ENCODE measurements around the gene FANCF. TPM values are rescaled to one million over a fixed set of nuclear protein-coding genes. Genes with fewer than 3 reads are reported as not detected.

FANCF gene
- total and polyA plus RNA-seq, 8 donors: 8.7 to 15.1 (median 13.8) TPM

DNA sequence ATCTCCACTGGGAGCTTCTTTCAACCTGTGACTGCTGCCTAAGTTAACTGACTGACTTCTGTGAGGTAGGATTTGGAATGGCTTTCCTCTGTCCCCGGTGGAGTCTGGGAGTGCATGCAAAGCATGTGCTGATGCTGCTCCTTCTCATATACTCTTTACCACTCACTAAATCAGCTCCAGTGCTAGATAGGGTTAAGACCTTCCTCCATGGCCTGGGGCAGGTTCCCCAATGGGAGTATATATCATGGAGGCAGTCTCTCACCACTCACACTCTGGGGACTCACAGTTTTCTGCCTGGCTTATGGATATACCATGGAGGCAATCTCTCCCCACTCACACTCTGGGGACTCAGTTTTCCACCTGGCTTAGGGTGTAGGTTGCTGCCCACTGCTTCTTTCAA is 10.1 kb upstream of the FANCF start:
- Histone ChIP-seq H3K4me3 (no peak overlapping the region), H3K27me3 (no peaks in the 10 kb centered on the region), H3K9me3 (no peaks in the 10 kb centered on the region), H3K36me3 (no peaks in the 10 kb centered on the region), H3K4me1 (no peaks in the 10 kb centered on the region), H3K27ac (no peak overlapping the region)
- TF ChIP-seq, protein P1, sequence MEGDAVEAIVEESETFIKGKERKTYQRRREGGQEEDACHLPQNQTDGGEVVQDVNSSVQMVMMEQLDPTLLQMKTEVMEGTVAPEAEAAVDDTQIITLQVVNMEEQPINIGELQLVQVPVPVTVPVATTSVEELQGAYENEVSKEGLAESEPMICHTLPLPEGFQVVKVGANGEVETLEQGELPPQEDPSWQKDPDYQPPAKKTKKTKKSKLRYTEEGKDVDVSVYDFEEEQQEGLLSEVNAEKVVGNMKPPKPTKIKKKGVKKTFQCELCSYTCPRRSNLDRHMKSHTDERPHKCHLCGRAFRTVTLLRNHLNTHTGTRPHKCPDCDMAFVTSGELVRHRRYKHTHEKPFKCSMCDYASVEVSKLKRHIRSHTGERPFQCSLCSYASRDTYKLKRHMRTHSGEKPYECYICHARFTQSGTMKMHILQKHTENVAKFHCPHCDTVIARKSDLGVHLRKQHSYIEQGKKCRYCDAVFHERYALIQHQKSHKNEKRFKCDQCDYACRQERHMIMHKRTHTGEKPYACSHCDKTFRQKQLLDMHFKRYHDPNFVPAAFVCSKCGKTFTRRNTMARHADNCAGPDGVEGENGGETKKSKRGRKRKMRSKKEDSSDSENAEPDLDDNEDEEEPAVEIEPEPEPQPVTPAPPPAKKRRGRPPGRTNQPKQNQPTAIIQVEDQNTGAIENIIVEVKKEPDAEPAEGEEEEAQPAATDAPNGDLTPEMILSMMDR (IDR thresholded peaks at IDR 0.05): no peak
- intact Hi-C loops (cut with DNase I): no loop called here
- DNase-seq: no peak
- ATAC-seq: no peak

DNA sequence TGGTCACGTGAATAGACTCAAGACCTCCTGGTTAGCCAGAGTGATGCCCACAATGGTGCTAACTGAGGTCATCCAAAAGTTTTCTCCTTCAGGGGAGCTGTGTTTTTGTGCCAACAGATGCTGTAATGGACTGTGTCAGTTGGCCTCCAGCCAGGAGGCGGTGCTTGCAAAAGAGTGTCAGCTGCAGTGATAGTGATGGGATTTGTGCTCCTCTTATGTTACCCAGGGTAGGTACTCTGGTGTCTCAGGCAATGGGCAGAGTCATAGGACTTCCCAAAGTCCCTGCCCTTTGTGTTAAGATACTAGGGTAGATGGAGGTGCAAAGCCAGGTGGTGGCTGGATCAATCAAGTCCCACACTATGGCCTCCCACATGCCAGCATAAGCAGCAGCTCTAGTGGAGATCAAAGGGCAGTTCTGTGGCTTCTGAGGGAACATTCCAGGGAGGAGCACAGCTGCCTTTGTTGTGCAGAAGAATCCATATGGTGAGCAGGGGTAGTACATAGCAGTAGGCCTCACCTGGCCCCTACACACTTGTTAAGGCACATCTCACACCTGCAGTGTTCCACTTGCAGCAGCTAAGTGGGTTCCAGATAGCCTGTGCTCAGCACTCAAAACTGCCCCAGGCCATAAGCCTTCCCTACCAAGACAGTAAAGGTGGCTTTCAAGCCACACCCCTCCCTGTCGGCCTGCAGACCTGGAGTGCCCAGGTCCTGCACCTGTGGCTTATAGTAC is 9.4 kb upstream of the FANCF start:
- H3K27ac ChIP-seq: no peak overlapping the region
- TF ChIP-seq, protein P1 (IDR thresholded peaks at IDR 0.05): no peak
- no peaks in the 10 kb centered on the region for H3K36me3 ChIP-seq
- no peak for ATAC-seq
- no peaks in the 10 kb centered on the region for H3K27me3 ChIP-seq
- no peaks in the 10 kb centered on the region for H3K9me3 ChIP-seq
- no peak overlapping the region for H3K4me3 ChIP-seq
- DNase-seq: peak in 1 of 4 donors; percentile 7
- no peaks in the 10 kb centered on the region for H3K4me1 ChIP-seq
- intact Hi-C loops (cut with DNase I): no loop called here

DNA sequence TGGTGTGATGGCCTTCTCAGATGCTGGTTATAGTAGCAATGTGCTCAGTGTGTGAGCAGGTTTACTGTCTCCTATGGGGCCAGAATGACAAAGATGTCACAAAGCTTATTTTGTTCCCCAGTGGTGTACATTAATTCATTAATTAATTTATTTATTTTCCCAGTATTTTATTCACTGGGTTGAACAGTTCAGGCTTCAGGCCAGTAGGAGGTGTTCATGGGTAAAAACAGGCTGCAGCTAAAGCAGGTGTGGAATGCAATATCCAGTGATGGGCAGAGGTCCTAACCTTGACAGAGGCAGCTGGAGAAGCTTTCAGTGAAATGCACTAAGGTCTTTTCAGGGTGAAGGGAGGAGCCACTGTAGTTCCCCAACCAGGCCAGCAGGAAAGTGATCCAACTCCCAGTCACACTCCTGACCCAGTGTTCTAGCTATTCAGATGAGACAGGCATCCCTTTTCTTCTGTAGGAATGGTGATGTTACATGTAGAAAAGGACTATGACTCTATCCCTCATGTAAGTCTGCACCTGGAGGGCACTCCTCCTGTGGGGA is 7.8 kb upstream of the FANCF start:
- ATAC-seq (no peak), DNase-seq (no peak)
- H3K36me3 ChIP-seq: no peaks in the 10 kb centered on the region
- H3K27me3 ChIP-seq: no peaks in the 10 kb centered on the region
- TF ChIP-seq, protein P1 (IDR thresholded peaks at IDR 0.05): no peak
- H3K9me3 ChIP-seq: no peaks in the 10 kb centered on the region
- no peak overlapping the region for H3K4me3 ChIP-seq
- H3K4me1 ChIP-seq: no peaks in the 10 kb centered on the region
- no peak overlapping the region for H3K27ac ChIP-seq
- intact Hi-C loops (cut with DNase I): no loop called here

DNA sequence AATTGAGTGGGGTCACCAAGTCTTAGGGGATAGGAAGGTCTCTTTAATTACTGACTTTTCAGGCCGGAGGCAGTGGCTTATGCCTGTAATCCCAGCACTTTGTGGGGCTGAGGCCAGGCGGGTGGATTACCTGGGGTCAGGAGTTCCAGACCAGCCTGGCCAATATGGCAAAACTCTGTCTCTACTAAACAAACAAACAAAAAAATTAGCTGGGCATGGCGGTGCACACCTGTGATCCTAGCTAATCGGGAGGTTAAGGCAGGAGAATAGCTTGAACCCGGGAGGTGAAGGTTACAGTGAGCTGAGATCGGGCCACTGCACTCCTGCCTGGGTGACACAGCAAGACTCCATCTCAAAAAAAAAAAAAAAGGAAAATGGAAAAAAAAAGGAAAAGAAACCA is 1.8 kb upstream of the FANCF start:
- Histone ChIP-seq H3K36me3 (no peaks in the 10 kb centered on the region), H3K4me1 (peaks cover 6 to 15% of the 10 kb centered on the region in 2 donors), H3K27me3 (no peaks in the 10 kb centered on the region), H3K9me3 (no peaks in the 10 kb centered on the region), H3K27ac (no peak overlapping the region), H3K4me3 (no peak overlapping the region)
- ATAC-seq (no peak), DNase-seq (no peak)
- TF ChIP-seq, protein P1 (IDR thresholded peaks at IDR 0.05): no peak
- intact Hi-C loops (cut with DNase I): no loop called here

DNA sequence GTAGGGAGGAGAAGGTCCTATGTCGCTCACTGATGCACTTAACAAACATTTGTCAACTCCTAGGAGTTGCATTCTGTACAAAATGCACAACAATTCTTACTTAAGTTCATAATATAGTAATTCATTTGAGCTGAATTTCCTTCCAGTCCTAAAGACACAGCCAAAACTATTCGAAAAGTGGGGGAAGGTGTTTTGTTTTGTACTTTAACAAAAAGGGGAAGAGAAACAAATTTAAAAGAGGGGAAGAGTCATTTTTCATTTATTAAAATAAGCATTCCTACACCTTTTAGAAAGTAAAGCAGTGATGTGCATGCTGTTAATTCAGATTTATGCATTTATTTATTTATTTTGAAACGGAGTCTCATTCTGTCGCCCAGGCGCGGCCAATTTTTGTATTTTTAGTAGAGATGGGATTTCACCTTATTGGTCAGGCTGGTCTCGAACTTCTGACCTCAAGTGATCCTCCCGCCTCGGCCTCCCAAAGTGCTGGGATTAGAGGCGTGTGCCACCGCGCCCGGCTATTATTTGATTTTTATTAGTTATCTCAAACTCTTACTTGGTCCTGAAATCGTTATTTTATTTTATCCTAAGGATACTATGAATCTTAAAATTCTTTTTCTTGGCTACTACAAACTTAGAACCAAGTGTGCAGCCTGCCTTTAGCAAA is 1.1 kb upstream of the FANCF start:
- ATAC-seq: no peak
- Histone ChIP-seq H3K36me3 (no peaks in the 10 kb centered on the region), H3K4me1 (peaks cover 6 to 15% of the 10 kb centered on the region in 2 donors), H3K27ac (peak overlapping the region; percentile 87 to 91), H3K9me3 (no peaks in the 10 kb centered on the region), H3K27me3 (no peaks in the 10 kb centered on the region), H3K4me3 (peak overlapping the region in 1 of 2 donors; percentile 71)
- TF ChIP-seq, protein P1 (IDR thresholded peaks at IDR 0.05): no peak
- peak in 1 of 4 donors; percentile 4 for DNase-seq
- intact Hi-C loops (cut with DNase I): no loop called here

Data from left lung (tissue), 10 donors.